Suprapubic skin (tissue), 4 donors: ENCODE measurements around the gene MGAT4C.

ENCODE experiments used
- CTCF ChIP-seq, 2 donors: fragments of 200-600 bp in 1 of 2; fragments of 450-650 bp in 1 of 2; sonication (generic) in 1 of 2; IDR thresholded peaks; one replicate each; pipeline ENCODE4 v1.5.1; 2016 to 2019; ENCODE audit warnings: antibody characterized with exemption in 2 of 2, mild to moderate bottlenecking in 1 of 2, moderate library complexity in 1 of 2
- EP300 ChIP-seq: sonication (generic); formaldehyde crosslinking; IDR thresholded peaks from one replicate; pipeline ENCODE4 v1.6.1; 2017; ENCODE audit warnings: antibody characterized with exemption
- POLR2A ChIP-seq, 2 donors: fragments of 450-650 bp; IDR thresholded peaks; one replicate each; pipeline ENCODE4 v1.6.1; 2017; ENCODE audit warnings: antibody characterized with exemption in 2 of 2, mild to moderate bottlenecking in 2 of 2, moderate library complexity in 2 of 2
- POLR2AphosphoS5 ChIP-seq, 3 donors: sonication (generic); formaldehyde crosslinking; IDR thresholded peaks; one replicate each; pipeline ENCODE4 v1.6.1; 2017; ENCODE audit warnings: antibody characterized with exemption in 3 of 3

GRCh38 chr12:85993746-85994145 lies 262.4 kb downstream of the MGAT4C start:
- no peak for TF ChIP-seq POLR2A (IDR thresholded peaks at IDR 0.05)
- no peak for TF ChIP-seq CTCF (IDR thresholded peaks at IDR 0.05)
- TF ChIP-seq EP300: no peak
- no peak for TF ChIP-seq POLR2AphosphoS5 (IDR thresholded peaks at IDR 0.05)
